Ovary (tissue), 3 donors: ENCODE data around the gene ATP6V1G2.

Experiments
- EP300 ChIP-seq: sonication (generic); formaldehyde crosslinking; IDR thresholded peaks from one replicate; pipeline ENCODE4 v1.6.1; 2017; ENCODE audit warnings: antibody characterized with exemption
- POLR2A ChIP-seq: fragments of 450-650 bp; IDR thresholded peaks from one replicate; pipeline ENCODE4 v1.6.1; 2017; ENCODE audit warnings: antibody characterized with exemption, mild to moderate bottlenecking, moderate library complexity
- TF ChIP-seq, protein P1 (sequence below), 3 donors: fragments of 450-650 bp in 2 of 3; fragments of 200-600 bp in 1 of 3; IDR thresholded peaks; one replicate each; pipeline versions ENCODE4 v1.5.1 to v1.8.0; 2016 to 2022; ENCODE audit warnings: antibody characterized with exemption in 3 of 3, mild to moderate bottlenecking in 1 of 3
- donor health status: DM: no; HTN: no; CAD: no.

DNA sequence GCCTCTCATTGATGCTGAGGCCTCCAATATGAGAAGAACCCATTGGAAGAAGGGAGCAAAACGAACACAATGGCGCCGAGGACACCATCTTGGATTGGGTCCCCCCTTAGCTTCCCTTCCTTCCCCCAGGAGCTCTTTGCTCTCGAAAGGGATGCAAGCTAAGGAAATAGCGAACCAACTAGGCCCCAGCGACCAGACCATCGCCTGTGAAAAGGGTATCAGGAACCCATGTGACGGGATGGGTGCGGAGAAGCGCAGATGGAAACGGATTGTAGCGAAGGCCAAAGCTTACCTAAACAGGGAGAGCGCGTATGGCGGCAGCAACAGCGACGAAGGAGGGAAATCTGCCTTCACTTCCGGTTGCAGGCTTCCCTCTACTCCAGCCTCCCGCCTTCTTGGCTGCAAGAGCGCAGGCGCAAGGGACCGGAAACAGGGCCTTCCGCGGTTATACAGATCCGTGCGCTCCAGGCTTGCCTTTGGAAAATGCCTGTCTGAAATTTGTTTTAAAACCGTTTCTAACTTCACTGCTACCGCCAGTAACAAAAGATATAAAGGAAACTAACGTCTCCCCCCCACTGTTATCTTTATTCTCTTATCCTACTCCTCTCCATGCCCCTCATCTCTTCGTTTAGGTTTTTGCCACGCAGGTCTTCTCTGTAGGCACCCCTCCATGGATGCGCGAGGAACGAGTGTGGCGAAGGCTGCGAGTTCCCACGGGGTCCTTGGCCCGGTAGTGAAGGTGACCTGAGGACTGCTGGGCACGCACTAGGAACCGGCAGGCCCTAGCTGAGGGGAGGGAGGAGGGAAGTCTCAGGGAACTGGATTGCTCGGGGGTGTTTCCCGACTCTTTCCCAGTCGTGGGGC is 4.5 kb downstream of the ATP6V1G2 start, which contains the start of gene DDX39B:
- peak; percentile 78 for TF ChIP-seq POLR2A
- TF ChIP-seq, protein P1, sequence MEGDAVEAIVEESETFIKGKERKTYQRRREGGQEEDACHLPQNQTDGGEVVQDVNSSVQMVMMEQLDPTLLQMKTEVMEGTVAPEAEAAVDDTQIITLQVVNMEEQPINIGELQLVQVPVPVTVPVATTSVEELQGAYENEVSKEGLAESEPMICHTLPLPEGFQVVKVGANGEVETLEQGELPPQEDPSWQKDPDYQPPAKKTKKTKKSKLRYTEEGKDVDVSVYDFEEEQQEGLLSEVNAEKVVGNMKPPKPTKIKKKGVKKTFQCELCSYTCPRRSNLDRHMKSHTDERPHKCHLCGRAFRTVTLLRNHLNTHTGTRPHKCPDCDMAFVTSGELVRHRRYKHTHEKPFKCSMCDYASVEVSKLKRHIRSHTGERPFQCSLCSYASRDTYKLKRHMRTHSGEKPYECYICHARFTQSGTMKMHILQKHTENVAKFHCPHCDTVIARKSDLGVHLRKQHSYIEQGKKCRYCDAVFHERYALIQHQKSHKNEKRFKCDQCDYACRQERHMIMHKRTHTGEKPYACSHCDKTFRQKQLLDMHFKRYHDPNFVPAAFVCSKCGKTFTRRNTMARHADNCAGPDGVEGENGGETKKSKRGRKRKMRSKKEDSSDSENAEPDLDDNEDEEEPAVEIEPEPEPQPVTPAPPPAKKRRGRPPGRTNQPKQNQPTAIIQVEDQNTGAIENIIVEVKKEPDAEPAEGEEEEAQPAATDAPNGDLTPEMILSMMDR (IDR thresholded peaks at IDR 0.05): peak in 1 of 3 donors; percentile 22
- no peak for TF ChIP-seq EP300
